GM12878 (cell line): ENCODE results near the gene CSNK1G1. TPM values are rescaled to one million over a fixed set of nuclear protein-coding genes. Genes with fewer than 3 reads are reported as not detected.
A peak's percentile ranks its signal among the peaks of the same experiment; 100 is the strongest.

Experiments
- BCLAF1 ChIP-seq: fragments of 450-650 bp; IDR thresholded peaks from 2 replicates; pipeline ENCODE4 v1.6.1; 2017; ENCODE audit warnings: antibody characterized with exemption, mild to moderate bottlenecking, moderate library complexity
- FOXK2 ChIP-seq: fragments of 450-650 bp; IDR thresholded peaks from 2 replicates; pipeline ENCODE4 v1.6.1; 2017; ENCODE audit warnings: mild to moderate bottlenecking, moderate library complexity
- GATAD2B ChIP-seq: fragments of 450-650 bp; conservative IDR thresholded peaks from 2 replicates; pipeline ENCODE4 v1.6.1; 2017; ENCODE audit warnings: low read depth, mild to moderate bottlenecking, moderate library complexity
- HDAC2 ChIP-seq: fragments of 200-600 bp; sonication (generic); IDR thresholded peaks from 2 replicates; pipeline ENCODE4 v1.6.1; 2017
- HDGF ChIP-seq: fragments of 450-650 bp; IDR thresholded peaks from 2 replicates; pipeline ENCODE4 v1.6.1; 2016; ENCODE audit warnings: antibody characterized with exemption
- MXI1 ChIP-seq: fragments of 150-350 bp; IDR thresholded peaks from 2 replicates; pipeline ENCODE4 v1.6.1; 2011; ENCODE audit warnings: low read depth, mild to moderate bottlenecking, inconsistent platforms, low read length, improper control_type of control experiment
- MYB ChIP-seq: fragments of 150-350 bp; IDR thresholded peaks from 2 replicates; pipeline ENCODE4 v1.6.1; 2014; ENCODE audit warnings: mild to moderate bottlenecking, low read depth, low read length, borderline replicate concordance
- NBN ChIP-seq: fragments of 450-650 bp; IDR thresholded peaks from 2 replicates; pipeline ENCODE4 v1.6.1; 2016
- NR2F1 ChIP-seq: fragments of 450-650 bp; conservative IDR thresholded peaks from 2 replicates; pipeline ENCODE4 v1.6.1; 2017; ENCODE audit warnings: mild to moderate bottlenecking
- PAX5 ChIP-seq: IDR thresholded peaks from 2 replicates; pipeline ENCODE4 v1.6.1; 2011; ENCODE audit warnings: low read depth, low read length, borderline replicate concordance
- SMC3 ChIP-seq: IDR thresholded peaks from 2 replicates; pipeline ENCODE4 v1.6.1; 2011; ENCODE audit warnings: low read length, improper control_type of control experiment, borderline replicate concordance
- SP1 ChIP-seq: IDR thresholded peaks from one replicate; pipeline ENCODE4 v1.6.1; 2011; ENCODE audit warnings: low read depth, low read length
- SREBF2 ChIP-seq: IDR thresholded peaks from 2 replicates; pipeline ENCODE4 v1.6.1; 2012; ENCODE audit warnings: mild to moderate bottlenecking, low read length
- USF1 ChIP-seq: IDR thresholded peaks from 2 replicates; pipeline ENCODE4 v1.6.1; 2011; ENCODE audit warnings: borderline replicate concordance, low read depth, mild to moderate bottlenecking, moderate library complexity, mixed read lengths, low read length; ENCODE audit not compliant: insufficient read depth; ENCODE audit errors: extremely low read length
- YY1 ChIP-seq: IDR thresholded peaks from 2 replicates; pipeline ENCODE4 v1.6.1; 2011; ENCODE audit warnings: low read depth, mild to moderate bottlenecking, low read length
- ZBTB40 ChIP-seq: fragments of 450-650 bp; IDR thresholded peaks from 2 replicates; pipeline ENCODE4 v1.6.1; 2016; ENCODE audit warnings: mild to moderate bottlenecking, moderate library complexity, borderline replicate concordance
- ZNF622 ChIP-seq: fragments of 450-650 bp; IDR thresholded peaks from 2 replicates; pipeline ENCODE4 v1.6.1; 2017; ENCODE audit warnings: mild to moderate bottlenecking, inconsistent platforms
- ZNF687 ChIP-seq: fragments of 450-650 bp; IDR thresholded peaks from 2 replicates; pipeline ENCODE4 v1.6.1; 2017; ENCODE audit warnings: mild to moderate bottlenecking, moderate library complexity
- polyA plus RNA-seq, 11 experiments: library from polyadenylated mRNA; depleted of rRNA in 4 of 11; unstranded in 6 of 11; stranded (reverse) in 5 of 11; fragments of >200 nt; fragmentation: Nextera tagmentation in 4 of 11; fragmentation: Illumina TruSeq in 1 of 11; extraction: Ambion mirVana in 4 of 11; extraction: Trizol in 1 of 11; gene quantifications; 1 replicate in 1 of 11; 2 replicates in 10 of 11; pipeline versions ENCODE4 v1.2.1 to v1.2.3, GENCODE V29; 2011 to 2016; ENCODE audit warnings: inconsistent platforms in 2 of 11, missing spikeins in 2 of 11, low read depth in 1 of 11
- total RNA-seq, 4 experiments: library from RNA; depleted of rRNA in 3 of 4; stranded (reverse); fragments of >200 nt in 3 of 4; fragmentation: Illumina TruSeq in 1 of 4; extraction: Trizol in 1 of 4; gene quantifications; 2 replicates each; pipeline versions ENCODE4 v1.2.1 to v1.2.3, GENCODE V29; 2013 to 2021

Gene CSNK1G1
- total and polyA plus RNA-seq, 10 of the 15 experiments (the other 5 are each of a cell fraction or from before 2014, with no cell fraction given): 6.1 to 23.4 (median 15.3) TPM

GRCh38 chr15:64387562-64388168, 31.7 kb upstream of the CSNK1G1 start, which contains the start of gene TRIP4 (continued):
- TF ChIP-seq USF1 (peak; percentile 65), PAX5 (peak; percentile 79; the same call in 1 of the 2 replicates), NR2F1 (peak; percentile 67), BCLAF1 (no peak), ZBTB40 (peak; percentile 99), MYB (no peak), NBN (peak; percentile 99), HDAC2 (no peak), SMC3 (peak; percentile 9; the same call in 1 of the 2 replicates), SP1 (peak; percentile 90), MXI1 (peak; percentile 91; the same call in 1 of the 2 replicates), ZNF687 (peak; percentile 84; the same call in 1 of the 2 replicates), ZNF622 (no peak), HDGF (peak; percentile 96), GATAD2B (peak; percentile 74), FOXK2 (peak; percentile 73), SREBF2 (peak; percentile 57; the same call in 1 of the 2 replicates), YY1 (peak; percentile 98)
